Neural progenitor cell (in vitro differentiated cells): ENCODE measurements around the gene SH3D21. TPM values are rescaled to one million over a fixed set of nuclear protein-coding genes. Genes with fewer than 3 reads are reported as not detected.

Experiments
- DNase-seq: peaks from one replicate; pipeline ENCODE4 v3.0.0-alpha.2; 2016; ENCODE audit warnings: low spot score
- H2AFZ ChIP-seq: fragments of 200-600 bp; sonication (generic); replicated peaks from 2 replicates; pipeline ENCODE4 v1.6.1; 2016; ENCODE audit warnings: antibody characterized with exemption
- H3F3A ChIP-seq: fragments of 200-600 bp; sonication (generic); 2 replicates; pipeline ENCODE4 v1.6.1; 2016; ENCODE audit warnings: antibody characterized with exemption, low read depth
- H3K27ac ChIP-seq: fragments of 200-600 bp; sonication (generic); 2 replicates; pipeline ENCODE4 v1.5.1; 2016; ENCODE audit warnings: mild to moderate bottlenecking
- H3K27me3 ChIP-seq: fragments of 200-600 bp; sonication (generic); 2 replicates; pipeline ENCODE4 v1.6.1; 2016; ENCODE audit warnings: mild to moderate bottlenecking, moderate library complexity
- H3K36me3 ChIP-seq: fragments of 200-600 bp; sonication (generic); 2 replicates; pipeline ENCODE4 v1.5.1; 2016
- H3K4me1 ChIP-seq: fragments of 200-600 bp; sonication (generic); 2 replicates; pipeline ENCODE4 v1.6.1; 2016; ENCODE audit warnings: mixed run types
- H3K4me2 ChIP-seq: fragments of 200-600 bp; sonication (generic); 2 replicates; pipeline ENCODE4 v1.6.1; 2016
- H3K4me3 ChIP-seq: fragments of 200-600 bp; sonication (generic); 2 replicates; pipeline ENCODE4 v1.5.1; 2016
- H3K79me2 ChIP-seq: fragments of 200-600 bp; sonication (generic); 2 replicates; pipeline ENCODE4 v1.6.1; 2016; ENCODE audit warnings: low read depth
- H3K9ac ChIP-seq: fragments of 200-600 bp; sonication (generic); 2 replicates; pipeline ENCODE4 v1.6.1; 2016
- H3K9me3 ChIP-seq: fragments of 200-600 bp; sonication (generic); 2 replicates; pipeline ENCODE4 v1.5.1; 2016; ENCODE audit warnings: low read depth
- H4K20me1 ChIP-seq: fragments of 200-600 bp; sonication (generic); 2 replicates; pipeline ENCODE4 v1.6.1; 2016; ENCODE audit warnings: low read depth
- H3K27ac Mint-ChIP-seq: 3 replicates; pipeline ENCODE4 v1.8.0; 2021; ENCODE audit warnings: mixed read lengths
- H3K27me3 Mint-ChIP-seq: 2 replicates; pipeline ENCODE4 v1.8.0; 2022; ENCODE audit warnings: low read depth, mild to moderate bottlenecking, inconsistent platforms, moderate library complexity, mixed read lengths; ENCODE audit not compliant: insufficient read depth
- H3K36me3 Mint-ChIP-seq: 3 replicates; pipeline ENCODE4 v1.8.0; 2021; ENCODE audit warnings: mixed read lengths
- H3K4me1 Mint-ChIP-seq: 3 replicates; pipeline ENCODE4 v1.8.0; 2021; ENCODE audit warnings: mixed read lengths
- H3K4me3 Mint-ChIP-seq: 3 replicates; pipeline ENCODE4 v1.8.0; 2021; ENCODE audit warnings: mild to moderate bottlenecking, moderate library complexity, mixed read lengths
- H3K9me3 Mint-ChIP-seq: 3 replicates; pipeline ENCODE4 v1.8.0; 2020; ENCODE audit warnings: mixed read lengths
- CTCF ChIP-seq: fragments of 200-600 bp; sonication (generic); IDR thresholded peaks from 2 replicates; pipeline ENCODE4 v1.5.1; 2017; ENCODE audit warnings: antibody characterized with exemption, mild to moderate bottlenecking
- EZH2 ChIP-seq: fragments of 200-600 bp; sonication (generic); IDR thresholded peaks from 2 replicates; pipeline ENCODE4 v1.6.1; 2017; ENCODE audit warnings: antibody characterized with exemption, mild to moderate bottlenecking, moderate library complexity
- EZH2phosphoT487 ChIP-seq: fragments of 200-600 bp; sonication (generic); IDR thresholded peaks from 2 replicates; pipeline ENCODE4 v1.6.1; 2017; ENCODE audit warnings: antibody characterized with exemption
- total RNA-seq: library from RNA; depleted of rRNA; stranded (reverse); fragments of >200 nt; gene quantifications from 2 replicates; pipeline ENCODE4 v1.2.3, GENCODE V29; 2015; ENCODE audit warnings: low replicate concordance

The SH3D21 gene
- total RNA-seq, 1 donor from 2014 or later, result 6.1 TPM

- H2AFZ ChIP-seq, result no peak overlapping the region
- no peaks in the 10 kb centered on the region for H3K9me3 ChIP-seq
- peaks cover 22% of the 10 kb centered on the region for H4K20me1 ChIP-seq
- peaks cover 2% of the 10 kb centered on the region for H3K27me3 Mint-ChIP-seq
- peaks cover 23% of the 10 kb centered on the region for H3F3A ChIP-seq
- peaks cover 11% of the 10 kb centered on the region for H3K4me1 ChIP-seq
- TF ChIP-seq CTCF (no peak), EZH2 (no peak), EZH2phosphoT487 (no peak)
- H3K4me2 ChIP-seq, result peak overlapping the region; percentile 91
- peaks cover 16% of the 10 kb centered on the region for H3K4me1 Mint-ChIP-seq
- peak overlapping the region; percentile 80 for H3K4me3 ChIP-seq
- H3K79me2 ChIP-seq, result peaks cover 6% of the 10 kb centered on the region
- H3K9ac ChIP-seq, result no peak overlapping the region
- H3K4me3 Mint-ChIP-seq, result peak overlapping the region; percentile 91
- H3K9me3 Mint-ChIP-seq, result no peaks in the 10 kb centered on the region
- DNase-seq, result no peak
- H3K27me3 ChIP-seq, result no peaks in the 10 kb centered on the region
- H3K36me3 Mint-ChIP-seq, result peaks cover 8% of the 10 kb centered on the region
- H3K27ac Mint-ChIP-seq, result no peak overlapping the region
- no peaks in the 10 kb centered on the region for H3K36me3 ChIP-seq
- H3K27ac ChIP-seq, result no peak overlapping the region
These were observed 1.6 kb downstream of the SH3D21 start for GRCh38 chr1:36307601-36308330.

- H3K4me2 ChIP-seq, result no peak overlapping the region
- H3K27ac ChIP-seq, result no peak overlapping the region
- no peaks in the 10 kb centered on the region for H3K36me3 ChIP-seq
- H3K27me3 ChIP-seq, result no peaks in the 10 kb centered on the region
- no peaks in the 10 kb centered on the region for H3K9me3 ChIP-seq
- peaks cover 6% of the 10 kb centered on the region for H3K79me2 ChIP-seq
- TF ChIP-seq CTCF (no peak), EZH2phosphoT487 (no peak), EZH2 (no peak)
- no peak overlapping the region for H2AFZ ChIP-seq
- H3K4me3 ChIP-seq, result no peak overlapping the region
- Mint-ChIP-seq H3K4me1 (peaks cover 16% of the 10 kb centered on the region), H3K27ac (no peak overlapping the region), H3K36me3 (peaks cover 7% of the 10 kb centered on the region), H3K4me3 (no peak overlapping the region), H3K27me3 (peaks cover 2% of the 10 kb centered on the region), H3K9me3 (no peaks in the 10 kb centered on the region)
- no peak overlapping the region for H3K9ac ChIP-seq
- peaks cover 22% of the 10 kb centered on the region for H3F3A ChIP-seq
- H4K20me1 ChIP-seq, result peaks cover 22% of the 10 kb centered on the region
- H3K4me1 ChIP-seq, result peaks cover 11% of the 10 kb centered on the region
- DNase-seq, result no peak
These were observed 3.2 kb downstream of the SH3D21 start for GRCh38 chr1:36309397-36309796.

DNA sequence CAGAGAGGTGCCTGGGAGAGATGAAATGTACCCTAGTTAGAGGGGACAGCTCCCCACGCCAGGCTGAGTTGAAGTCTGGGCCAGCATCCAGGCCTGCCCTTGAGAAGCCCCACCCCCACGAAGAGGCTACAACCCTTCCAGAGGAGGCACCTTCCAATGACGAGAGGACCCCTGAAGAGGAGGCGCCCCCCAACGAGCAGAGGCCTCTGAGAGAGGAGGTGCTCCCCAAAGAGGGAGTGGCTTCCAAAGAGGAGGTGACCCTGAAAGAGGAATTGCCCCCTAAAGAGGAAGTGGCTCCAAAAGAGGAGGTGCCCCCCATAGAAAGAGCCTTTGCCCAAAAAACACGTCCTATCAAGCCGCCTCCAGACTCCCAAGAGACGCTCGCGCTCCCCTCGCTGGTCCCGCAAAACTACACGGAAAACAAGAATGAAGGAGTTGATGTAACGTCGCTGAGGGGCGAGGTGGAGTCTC is 14.2 kb downstream of the SH3D21 start:
- no peak overlapping the region for H3K9ac ChIP-seq
- Mint-ChIP-seq H3K27ac (no peak overlapping the region), H3K9me3 (no peaks in the 10 kb centered on the region), H3K27me3 (peaks cover 11% of the 10 kb centered on the region), H3K4me1 (peaks cover 20% of the 10 kb centered on the region), H3K36me3 (peaks cover 10% of the 10 kb centered on the region), H3K4me3 (peak overlapping the region; percentile 71)
- peak; percentile 31 for DNase-seq
- H3K27me3 ChIP-seq, result peaks cover 65% of the 10 kb centered on the region
- H3K4me1 ChIP-seq, result peaks cover 23% of the 10 kb centered on the region
- H3K27ac ChIP-seq, result no peak overlapping the region
- H3K4me3 ChIP-seq, result peak overlapping the region; percentile 78
- H3K36me3 ChIP-seq, result no peaks in the 10 kb centered on the region
- H4K20me1 ChIP-seq, result peaks cover 28% of the 10 kb centered on the region
- H3K9me3 ChIP-seq, result no peaks in the 10 kb centered on the region
- H3F3A ChIP-seq, result peaks cover 32% of the 10 kb centered on the region
- no peak for TF ChIP-seq CTCF
- TF ChIP-seq EZH2phosphoT487, result no peak
- no peak for TF ChIP-seq EZH2
- H2AFZ ChIP-seq, result no peak overlapping the region
- H3K4me2 ChIP-seq, result peak overlapping the region; percentile 95
- H3K79me2 ChIP-seq, result no peaks in the 10 kb centered on the region
